ENCODE data around the gene KCTD10.
"Not testable (repeated sequence)": the region's sequence is repeated elsewhere in the genome, so short reads cannot be mapped to it uniquely, and the experiment has no call there.

KCTD10 gene

DNA sequence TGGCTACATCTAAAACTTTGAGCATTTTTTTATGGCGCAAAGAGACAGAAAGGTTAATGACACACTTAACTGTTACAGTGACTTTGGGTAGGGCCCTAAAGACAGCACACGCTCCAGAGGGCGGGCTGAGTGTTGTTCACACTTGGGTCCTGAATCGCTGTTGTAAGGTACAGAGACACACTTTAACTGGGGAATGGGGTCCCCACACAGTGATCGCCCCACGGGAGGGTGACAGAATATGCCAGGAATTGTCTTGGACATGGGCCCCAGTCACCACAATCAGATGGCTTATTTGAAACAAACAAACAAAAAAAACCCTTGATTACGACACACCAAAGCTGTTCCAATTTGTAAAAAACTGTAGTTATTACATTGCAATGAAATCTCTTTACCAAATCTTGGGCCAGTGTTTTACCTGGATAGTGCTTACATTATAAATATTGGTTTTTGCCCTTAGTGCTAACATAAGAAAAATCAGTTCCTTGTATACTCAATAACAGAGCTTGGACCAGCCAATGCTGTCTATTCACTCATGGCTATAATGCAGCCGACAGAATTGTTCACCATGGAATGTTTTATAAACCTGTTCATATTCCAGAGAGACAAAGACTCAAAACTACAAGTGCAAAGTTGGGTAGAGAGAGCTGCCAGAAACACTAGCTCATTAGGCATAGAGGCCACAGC, 28.3 kb downstream of the KCTD10 start:
- no peak for DNase-seq (ENCODE audit: low read depth)

DNA sequence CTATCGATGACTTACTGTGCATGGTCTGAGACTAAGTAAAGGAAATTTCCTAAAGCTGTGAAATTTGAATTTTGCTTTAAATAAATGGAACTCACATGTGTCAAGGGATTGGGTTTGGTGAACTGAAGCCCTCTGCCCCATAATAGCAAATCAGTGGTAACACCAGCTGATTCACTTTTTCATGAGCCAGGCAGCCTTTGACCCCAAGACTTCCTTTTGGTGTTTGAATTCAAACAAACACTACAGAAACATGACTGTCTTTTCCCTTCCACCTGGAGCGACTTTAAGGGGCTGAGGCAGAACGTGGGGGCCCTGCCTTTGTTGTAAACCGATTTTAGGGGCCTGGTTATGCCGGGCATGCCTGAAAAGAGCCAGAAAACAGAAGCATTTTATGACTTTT, 28.8 kb downstream of the KCTD10 start:
- no peak for DNase-seq (ENCODE audit: low read depth)

- DNase-seq (ENCODE audit: low read depth): no peak
Measured at GRCh38 chr12:109447482-109447881, 29.6 kb downstream of the KCTD10 start.

- no peak for DNase-seq (ENCODE audit: low read depth)
Measured at GRCh38 chr12:109446869-109447268, 30.2 kb downstream of the KCTD10 start.

GRCh38 chr12:109445191-109445609, 31.9 kb downstream of the KCTD10 start:
- no peak for DNase-seq (ENCODE audit: low read depth)

- DNase-seq (ENCODE audit: low read depth): no peak
Measured at GRCh38 chr12:109444259-109444658, 32.8 kb downstream of the KCTD10 start.

- DNase-seq (ENCODE audit: low read depth): no peak
Measured at GRCh38 chr12:109443794-109444193, 33.3 kb downstream of the KCTD10 start.

GRCh38 chr12:109440851-109441490, 36.1 kb downstream of the KCTD10 start:
- DNase-seq (ENCODE audit: low read depth): no peak

DNA sequence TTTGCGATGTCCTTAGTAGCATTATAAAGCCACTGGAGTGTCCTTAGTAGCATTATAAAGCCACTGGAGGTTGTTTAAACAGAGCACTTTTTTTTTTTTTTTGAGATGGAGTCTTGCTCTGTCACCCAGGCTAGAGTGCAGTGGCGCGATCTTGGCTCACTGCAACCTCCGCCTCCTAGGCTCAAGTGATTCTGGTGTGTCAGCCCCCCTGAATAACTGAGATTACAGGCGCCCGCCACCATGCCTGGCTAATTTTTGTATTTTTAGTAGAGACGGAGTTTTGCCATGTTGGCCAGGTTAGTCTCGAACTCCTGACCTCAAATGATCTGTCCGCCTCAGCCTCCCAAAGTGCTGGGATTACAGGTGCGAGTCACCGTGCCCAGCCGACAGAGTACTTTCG, 37.1 kb downstream of the KCTD10 start:
- not testable (repeated sequence) for DNase-seq (ENCODE audit: low read depth)

DNA sequence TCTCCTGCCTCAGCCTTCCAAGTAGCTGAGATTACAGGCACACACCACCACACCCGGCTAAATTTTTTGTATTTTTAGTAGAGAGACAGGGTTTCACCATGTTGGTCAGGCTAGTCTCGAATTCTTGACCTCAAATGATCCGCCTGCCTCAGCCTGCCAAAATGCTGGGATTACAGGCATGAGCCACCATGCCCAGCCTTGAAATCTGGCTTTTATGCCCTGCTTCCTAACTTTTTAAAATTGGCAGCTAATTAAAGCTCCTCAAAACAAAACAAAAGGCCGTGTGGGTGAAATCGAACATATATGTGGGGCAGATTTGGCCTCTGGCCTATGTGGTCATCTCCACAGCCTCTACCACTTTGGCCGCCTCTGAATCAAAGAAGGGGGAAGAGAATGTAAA, 37.9 kb downstream of the KCTD10 start:
- no peak for DNase-seq (ENCODE audit: low read depth)

- no peak for DNase-seq (ENCODE audit: low read depth)
Measured at GRCh38 chr12:109436188-109436560, 40.9 kb downstream of the KCTD10 start.

- DNase-seq (ENCODE audit: low read depth): no peak
Measured at GRCh38 chr12:109435428-109436187, 41.5 kb downstream of the KCTD10 start.

- no peak for DNase-seq (ENCODE audit: low read depth)
Measured at GRCh38 chr12:109434582-109434981, 42.5 kb downstream of the KCTD10 start.

GRCh38 chr12:109433618-109434017, 43.5 kb downstream of the KCTD10 start:
- DNase-seq (ENCODE audit: low read depth): no peak

- DNase-seq (ENCODE audit: low read depth): peak; percentile 68
Measured at GRCh38 chr12:109432842-109433304, 44.2 kb downstream of the KCTD10 start.

DNA sequence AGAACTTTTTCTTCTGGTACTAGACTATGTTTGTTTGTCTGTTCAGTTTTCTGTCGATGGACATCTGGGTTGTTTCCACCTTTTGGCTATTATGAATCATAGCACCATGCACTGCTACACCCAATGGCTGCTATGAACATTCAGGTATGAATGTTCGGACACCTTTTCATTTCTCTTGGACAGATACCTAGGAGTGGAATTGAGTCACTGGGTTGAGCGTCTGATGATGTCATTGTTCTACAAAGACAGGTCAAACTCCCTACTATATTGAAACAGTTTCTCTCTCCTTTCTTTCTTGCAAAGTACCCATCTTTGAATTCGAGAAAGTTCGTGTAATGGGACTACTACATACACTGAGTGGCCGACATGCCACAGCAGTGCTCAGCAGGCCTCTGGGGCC, 44.7 kb downstream of the KCTD10 start:
- no peak for DNase-seq (ENCODE audit: low read depth)

GRCh38 chr12:109430244-109430643, 46.9 kb downstream of the KCTD10 start:
- no peak for DNase-seq (ENCODE audit: low read depth)

- not testable (repeated sequence) for DNase-seq (ENCODE audit: low read depth)
Measured at GRCh38 chr12:109428804-109429203, 48.3 kb downstream of the KCTD10 start.

- DNase-seq (ENCODE audit: low read depth): peak; percentile 67
Measured at GRCh38 chr12:109428037-109428629, 49.0 kb downstream of the KCTD10 start.

DNA sequence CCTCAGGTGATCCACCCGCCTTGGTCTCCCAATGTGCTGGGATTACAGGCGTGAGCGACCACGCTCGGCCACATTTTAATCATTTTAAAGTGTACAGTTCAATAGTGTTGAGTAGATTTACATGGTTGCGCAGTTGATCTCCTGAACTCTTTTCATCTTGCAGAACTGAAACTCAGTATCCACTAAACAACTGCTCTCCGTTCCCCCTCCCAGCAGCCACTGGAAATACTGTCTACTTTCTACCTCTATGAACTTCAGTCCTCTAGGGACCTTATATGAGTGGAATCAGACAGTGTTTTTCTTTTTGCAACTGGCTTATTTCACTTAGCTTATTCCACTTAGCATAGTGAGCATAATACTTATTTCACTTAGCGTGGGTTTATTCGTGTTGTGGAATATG, 53.7 kb downstream of the KCTD10 start:
- DNase-seq (ENCODE audit: low read depth): no peak

- no peak for DNase-seq (ENCODE audit: low read depth)
Measured at GRCh38 chr12:109422251-109422650, 54.8 kb downstream of the KCTD10 start.

DNA sequence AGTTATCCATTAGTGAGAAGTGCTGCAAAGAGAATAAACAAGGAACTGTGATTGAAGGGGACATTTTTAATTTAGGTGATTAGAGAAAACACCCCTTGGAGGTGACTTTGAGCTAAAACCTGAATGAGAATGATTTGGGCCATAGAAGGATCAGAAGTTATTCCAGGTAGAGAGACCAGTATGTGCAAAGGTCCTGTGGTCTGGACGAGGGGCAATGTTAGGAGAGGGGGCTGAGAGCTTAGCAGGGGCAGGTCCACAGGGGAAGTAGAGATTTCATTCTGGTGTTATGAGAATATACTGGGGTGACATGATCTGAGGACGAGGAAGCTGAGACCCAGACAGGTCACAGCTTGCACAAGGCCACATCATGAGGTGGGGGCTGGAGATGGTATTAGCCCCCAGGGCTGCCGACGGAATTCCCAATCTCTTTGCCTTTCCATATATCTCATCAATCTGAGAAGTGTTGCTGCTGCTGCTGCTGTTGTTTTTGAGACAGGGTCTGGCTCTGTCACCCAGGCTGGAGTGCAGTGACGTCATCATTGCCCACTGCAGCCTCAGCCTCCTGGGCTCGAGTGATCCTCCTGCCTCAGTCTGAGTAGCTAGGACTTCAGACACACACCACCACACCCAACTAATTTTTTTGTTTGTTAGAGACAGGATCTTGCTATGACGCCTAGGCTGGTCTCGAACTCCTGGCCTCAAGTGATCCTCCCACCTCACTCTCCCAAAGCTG, 55.6 kb downstream of the KCTD10 start:
- no peak for DNase-seq (ENCODE audit: low read depth)

Data from activated T-cell treated with anti-CD3 and anti-CD28 coated beads for 1 hour (primary cell).